HG03378 (cell line): Measurements from ENCODE around the gene TEX55.
"Not testable (repeated sequence)": the region's sequence is repeated elsewhere in the genome, so short reads cannot be mapped to it uniquely, and the experiment has no call there.

Experiments used
- ATAC-seq: cut with Tn5 transposase; IDR thresholded peaks from one replicate; pipeline ENCODE4 v1.9.1; 2021; ENCODE audit warnings: mild to moderate bottlenecking, moderate library complexity; ENCODE audit not compliant: unreplicated experiment

The TEX55 gene

DNA sequence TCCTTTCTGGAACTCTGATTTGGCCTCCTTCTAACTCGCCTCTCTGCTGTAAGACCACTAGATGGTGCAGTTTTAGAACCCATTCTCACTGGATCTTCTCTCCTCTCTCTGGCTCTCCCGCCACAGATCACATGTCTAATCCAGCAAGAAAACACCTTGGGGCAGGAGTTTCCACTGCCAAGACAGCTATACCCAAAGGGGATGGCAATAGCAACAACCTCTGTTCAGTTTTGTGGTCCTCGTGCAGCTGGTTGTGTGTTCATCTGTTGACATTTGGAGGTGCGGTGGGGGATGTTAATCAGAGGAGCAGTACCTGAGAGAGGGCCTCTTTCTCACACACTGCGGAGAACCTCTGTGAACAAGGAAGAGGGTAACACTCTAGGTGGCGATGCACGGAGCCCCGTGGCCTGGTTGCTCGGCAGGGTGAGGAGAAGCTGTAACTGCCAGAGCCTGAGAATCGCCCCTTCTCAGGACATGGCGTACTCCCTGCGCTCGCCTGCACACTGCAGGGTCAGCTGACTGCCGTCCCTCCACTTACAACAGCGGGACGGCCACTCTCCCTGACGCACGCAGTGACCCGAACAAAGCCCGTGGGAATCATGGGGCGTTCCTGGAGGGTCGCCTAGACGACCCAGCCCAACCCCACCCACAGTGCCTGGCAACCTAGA, at the start of gene TEX55:
TEX55 (plus strand) TSS at position 666 of the 668 bp plus-strand sequence. CDS start 25 bp downstream, outside the sequence.
- ATAC-seq = peak; percentile 73

DNA sequence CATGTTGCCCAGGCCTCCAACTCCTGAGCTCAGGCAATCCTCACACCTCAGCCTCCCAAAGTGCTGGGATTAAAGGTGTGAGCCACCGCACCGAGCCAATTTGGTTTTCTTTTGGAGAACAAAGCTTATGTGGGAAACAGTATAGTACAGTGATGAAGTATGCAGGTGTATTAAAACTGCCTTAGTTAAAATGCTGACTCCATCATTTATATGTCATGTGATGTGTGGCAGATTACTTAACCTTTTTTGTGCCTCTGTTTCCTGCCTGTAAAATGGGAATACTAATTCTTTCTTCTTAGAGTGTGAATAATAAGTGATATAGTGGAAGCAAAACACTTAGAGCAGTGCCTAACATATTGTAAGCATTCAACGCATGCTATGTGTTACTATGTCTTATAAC, 48.0 kb upstream of the TEX55 start:
- ATAC-seq = no peak

DNA sequence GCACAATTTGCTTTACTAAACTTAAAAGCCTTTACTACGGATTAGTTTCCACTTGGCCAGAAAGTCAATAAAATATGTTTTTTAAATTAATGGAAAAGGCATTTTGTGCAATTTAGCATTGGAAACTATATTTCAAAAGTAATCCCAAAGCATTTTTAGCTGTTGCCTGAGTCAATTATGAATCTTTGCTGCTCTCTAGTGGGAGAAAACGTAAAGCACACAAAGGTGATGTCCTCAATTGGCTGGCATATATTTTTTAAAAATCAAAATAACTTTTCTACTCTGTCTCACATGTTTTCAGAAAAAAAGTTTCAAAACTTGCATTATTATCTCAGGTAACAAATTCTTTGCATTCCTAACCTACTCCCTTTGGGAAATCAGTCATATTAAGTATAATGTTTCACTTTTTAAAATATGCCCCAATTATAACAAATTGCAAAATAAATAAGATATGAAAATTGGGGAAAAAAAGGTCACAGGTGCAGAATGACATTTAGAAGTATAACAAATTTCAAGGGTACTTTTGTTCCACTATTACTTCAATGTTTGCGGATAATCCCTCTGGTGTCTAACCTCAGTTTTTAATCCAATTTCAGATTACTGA, 47.2 kb upstream of the TEX55 start:
- ATAC-seq = no peak

DNA sequence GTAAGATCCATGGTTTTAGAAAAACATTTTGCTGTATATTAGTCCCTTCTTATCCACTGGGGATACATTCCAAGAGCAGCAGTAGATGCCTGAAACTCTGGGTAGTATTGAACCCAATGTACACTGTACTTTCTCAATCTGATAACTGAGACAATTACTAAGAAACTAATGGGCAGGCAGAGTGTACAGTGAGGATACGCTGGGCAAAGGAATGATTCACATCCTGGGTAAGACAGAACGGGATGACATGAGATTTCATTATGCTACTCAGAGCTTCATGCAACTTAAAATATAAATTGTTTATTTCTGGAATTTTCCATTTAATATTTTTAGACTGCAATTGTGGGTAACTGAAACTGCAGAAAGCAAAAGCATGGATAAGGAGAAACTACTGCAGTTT, 46.2 kb upstream of the TEX55 start:
- no peak for ATAC-seq

DNA sequence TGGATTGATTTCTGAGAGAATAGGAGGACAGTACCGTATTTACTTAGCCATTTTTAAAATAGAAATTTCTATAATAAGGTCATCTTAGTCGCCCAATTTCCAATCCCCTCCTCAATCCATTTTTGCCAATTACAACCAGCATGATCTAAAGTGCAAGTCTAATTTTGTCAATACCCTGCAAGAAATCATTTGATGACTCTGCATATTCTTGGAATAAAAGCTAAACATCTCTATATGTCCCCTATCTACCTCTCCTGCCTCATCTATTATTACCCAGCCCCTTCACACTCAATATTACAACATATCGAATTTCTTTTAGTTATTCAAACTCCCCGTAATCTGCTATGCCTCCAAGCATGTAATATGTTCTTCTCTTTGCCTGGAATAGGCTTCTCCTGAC, 41.9 kb upstream of the TEX55 start:
- ATAC-seq = no peak

DNA sequence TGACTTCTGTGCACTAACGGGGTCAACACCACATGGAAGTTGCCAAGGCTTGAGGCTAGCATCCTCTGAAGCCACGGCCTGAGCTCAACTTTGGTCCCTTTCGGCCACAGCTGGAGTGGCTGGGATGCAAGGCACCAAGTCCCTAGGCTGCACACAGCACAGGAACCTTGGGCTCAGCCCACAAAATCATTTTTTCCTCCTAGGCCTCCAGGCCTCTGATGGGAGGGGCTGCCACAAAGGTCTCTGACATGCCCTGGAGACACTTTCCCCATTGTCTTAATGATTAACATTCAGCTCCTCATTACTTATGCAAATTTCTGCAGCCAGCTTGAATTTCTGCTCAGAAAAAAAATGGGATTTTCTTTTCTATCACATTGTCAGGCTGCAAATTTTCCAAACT, 27.6 kb upstream of the TEX55 start:
- not testable (repeated sequence) for ATAC-seq

DNA sequence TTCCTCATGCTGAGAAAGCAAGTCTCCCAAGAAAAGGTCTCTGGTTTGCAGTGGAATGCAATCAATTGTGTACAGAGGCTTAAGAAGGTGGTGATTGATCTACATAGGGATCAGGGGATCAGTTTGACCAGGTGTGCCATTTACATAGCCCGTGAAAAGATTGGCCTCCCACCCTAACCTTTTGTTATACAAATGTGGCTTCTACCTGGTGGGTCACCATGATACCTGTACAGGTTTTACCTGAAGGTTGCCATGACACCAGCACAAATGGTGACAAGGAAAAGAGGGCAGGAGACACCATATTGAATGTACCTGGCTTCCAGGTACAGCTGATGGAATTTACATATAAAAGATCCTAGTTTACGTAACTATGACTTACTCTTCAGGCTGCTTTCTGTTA, 25.5 kb upstream of the TEX55 start:
- no peak for ATAC-seq

DNA sequence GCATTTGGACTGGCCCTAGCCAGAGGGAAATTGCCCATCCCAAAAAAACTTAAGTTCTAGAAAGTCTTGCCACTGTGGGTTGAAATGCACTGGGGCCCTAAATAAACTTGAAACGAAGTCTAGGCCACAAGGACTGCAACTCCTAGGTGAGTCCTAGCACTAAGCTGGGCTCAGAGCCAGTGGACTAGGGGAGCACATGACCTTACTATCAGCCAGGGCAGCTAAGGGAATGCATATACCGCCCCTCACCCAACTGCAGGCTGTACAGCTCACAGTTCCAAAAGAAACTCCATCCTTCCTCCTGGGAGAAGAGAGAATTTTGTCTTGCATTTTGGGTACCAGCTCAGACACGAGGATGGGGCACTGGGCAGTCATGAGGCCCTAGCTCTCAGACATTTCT, 23.6 kb upstream of the TEX55 start:
- ATAC-seq = no peak

DNA sequence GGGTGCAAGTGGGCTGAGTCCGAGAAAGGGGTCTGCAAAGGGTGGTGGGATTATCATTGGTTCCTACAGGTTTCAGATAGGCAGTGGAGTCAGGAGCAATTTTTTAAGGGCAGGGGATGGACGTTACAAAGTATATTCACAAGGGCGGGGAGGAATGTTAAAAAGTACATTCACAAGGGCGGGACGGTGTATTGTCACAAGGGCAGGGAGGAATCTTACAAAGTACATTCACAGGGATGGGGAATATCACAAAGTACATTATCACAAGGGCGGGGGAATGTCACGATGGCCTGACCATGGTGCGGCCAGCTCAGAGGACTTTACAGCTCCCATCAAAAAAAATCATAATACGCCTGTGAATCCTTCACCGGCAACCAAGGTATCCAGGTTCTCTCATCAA, 20.6 kb upstream of the TEX55 start:
- no peak for ATAC-seq

DNA sequence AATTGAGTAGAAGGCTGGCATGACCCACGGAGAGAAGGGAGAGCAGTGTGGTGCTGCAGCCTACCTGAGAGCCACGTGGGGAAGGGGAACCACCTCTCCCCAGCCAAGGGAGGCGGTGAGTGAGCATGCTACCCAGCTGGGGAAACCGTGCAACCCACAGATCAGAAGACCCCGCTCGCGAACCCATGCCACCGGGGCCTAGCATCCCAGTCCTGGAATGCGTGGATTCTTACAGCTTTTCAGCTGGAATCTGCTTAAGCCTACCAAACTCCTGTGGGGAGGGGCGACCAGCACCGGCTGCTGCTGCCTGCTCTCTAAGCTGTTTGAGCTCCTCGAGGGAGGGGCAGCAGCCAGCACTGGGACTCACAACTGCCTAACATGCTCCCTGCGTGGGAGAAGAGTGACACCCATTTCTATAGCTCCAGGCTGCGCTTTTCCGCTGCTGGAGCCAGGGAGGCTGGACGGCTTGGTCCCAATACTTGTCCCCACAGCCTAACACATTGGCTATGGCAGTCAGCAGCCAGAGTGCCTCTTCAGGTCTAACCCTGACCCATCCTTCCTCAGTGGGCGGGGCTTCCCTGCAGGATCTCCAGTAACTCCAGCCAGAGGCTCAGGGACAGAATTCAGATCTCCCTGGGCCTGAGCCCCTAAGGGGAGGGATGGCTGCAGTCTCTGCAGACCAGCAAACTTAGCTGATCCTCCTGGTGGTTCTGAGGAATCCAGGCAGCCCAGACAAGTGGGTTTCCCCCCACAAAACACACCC, 20.0 kb upstream of the TEX55 start:
- no peak for ATAC-seq

DNA sequence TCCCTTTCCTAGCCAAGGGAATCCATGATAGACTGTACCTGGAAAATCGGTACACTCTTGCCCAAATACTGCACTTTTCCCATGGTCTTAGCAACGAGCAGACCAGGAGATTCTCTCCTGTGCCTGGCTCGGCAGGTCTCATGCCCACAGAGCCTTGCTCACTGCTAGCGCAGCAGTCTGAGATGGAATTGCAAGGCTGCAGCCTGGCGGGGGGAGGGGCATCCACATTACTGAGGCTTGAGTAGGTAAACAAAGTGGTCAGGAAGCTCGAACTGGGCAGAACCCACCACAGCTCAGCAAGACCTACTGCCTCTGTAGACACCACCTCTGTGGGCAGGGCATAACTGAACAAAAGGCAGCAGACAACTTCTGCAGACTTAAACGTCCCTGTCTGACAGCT, 15.7 kb upstream of the TEX55 start:
- ATAC-seq = not testable (repeated sequence)

DNA sequence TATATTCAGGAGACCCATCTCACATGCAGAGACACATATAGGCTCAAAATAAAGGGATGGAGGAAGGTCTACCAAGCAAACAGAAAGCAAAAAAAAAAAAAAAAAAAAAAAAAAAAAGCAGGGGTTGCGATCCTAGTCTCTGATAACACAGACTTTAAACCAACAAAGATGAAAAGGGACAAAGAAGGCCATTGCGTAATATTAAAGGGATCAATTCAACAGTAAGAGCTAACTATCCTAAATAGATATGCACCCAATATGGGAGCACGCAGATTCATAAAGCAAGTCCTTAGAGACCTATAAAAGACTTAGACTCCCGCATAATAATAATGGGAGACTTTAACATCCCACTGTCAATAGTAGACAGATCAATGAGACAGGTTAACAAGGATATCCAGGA, 13.7 kb upstream of the TEX55 start:
- not testable (repeated sequence) for ATAC-seq

DNA sequence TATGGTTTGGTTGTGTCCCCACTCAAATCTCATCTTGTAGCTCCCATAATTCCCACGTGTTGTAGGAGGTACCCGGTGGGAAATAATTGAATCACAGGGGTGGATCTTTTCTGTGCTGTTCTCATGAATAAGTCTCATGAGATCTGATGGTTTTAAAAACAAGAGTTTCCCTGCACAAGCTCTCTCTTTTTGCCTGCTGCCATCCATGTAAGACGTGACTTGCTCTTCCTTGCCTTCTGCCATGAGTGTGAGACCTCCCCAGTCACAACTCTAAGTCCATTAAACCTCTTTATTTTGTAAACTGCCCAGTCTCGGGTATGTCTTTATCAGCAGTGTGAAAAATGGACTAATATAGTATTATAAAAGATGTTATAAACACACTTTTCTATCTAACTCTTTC, 6.6 kb upstream of the TEX55 start:
- not testable (repeated sequence) for ATAC-seq

DNA sequence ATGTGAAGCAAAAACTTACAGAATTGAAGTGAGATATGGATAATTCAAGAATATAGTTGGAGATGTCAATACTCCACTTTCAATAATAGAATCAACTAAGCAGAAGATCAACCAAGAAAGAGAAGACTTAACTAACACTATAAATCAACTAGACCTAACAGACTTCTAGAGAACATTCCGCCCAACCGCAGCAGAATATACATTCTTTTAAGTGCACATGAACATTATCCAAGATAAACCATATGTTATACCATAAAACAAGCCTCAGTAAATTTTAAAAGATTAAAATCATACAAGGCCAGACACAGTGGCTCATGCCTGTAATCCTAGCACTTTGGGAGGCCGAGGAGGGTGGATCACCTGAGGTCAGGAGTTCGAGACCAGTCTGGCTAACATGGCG, 5.5 kb upstream of the TEX55 start:
- no peak for ATAC-seq

DNA sequence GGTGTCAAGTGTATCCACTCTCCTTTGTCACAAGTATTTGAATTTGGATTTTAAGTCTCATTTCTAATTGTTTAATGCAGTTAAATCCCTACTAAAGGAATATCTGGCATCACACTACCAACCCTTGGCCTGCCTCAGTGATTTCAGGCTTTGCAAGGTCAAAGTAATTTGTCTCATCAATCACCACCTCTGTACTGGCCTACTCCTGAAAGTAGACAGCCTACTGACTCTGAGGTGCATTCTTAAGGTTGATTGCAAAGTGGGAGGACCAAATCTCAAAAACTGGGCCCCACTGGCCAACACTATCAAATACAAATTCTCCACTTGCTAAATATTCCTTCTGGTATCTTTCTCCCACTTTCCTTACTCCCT, 851 bp upstream of the TEX55 start:
- ATAC-seq = peak; percentile 32

DNA sequence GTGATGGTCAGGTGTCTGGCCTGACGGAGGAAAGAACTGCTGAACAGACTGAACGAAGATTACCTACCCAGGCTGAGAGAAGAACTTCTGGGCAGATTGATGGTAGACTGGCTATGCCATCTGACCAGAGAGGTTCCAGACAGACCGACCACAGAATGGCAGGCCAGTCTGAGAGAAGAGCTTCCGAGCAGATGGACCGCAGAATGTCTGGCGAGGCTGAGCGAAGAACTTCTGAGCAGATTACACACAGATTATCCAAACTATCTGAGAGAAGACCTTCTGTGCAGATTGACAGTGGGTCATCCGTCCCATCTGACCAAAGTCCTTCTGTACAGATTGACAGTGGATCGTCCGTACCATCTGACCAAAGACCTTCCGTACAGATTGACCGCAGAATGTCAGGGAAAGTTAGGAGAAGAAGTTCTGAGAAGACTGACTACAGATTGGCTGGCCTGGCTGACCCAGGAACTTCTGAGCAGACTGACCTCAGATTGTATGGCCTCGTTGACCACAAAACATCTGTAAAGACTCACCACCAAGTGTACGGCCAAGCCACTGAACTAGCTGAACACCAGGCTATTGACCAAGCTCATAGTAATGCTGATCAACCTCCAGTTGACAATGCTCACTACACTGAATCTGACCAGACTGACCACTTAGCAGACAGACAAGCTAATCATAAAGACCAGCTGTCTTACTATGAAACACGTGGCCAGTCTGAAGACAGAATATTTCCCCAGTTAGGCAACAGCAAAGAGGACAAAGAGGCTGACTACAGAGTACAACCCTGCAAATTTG, 812 bp downstream of the TEX55 start:
- no peak for ATAC-seq

DNA sequence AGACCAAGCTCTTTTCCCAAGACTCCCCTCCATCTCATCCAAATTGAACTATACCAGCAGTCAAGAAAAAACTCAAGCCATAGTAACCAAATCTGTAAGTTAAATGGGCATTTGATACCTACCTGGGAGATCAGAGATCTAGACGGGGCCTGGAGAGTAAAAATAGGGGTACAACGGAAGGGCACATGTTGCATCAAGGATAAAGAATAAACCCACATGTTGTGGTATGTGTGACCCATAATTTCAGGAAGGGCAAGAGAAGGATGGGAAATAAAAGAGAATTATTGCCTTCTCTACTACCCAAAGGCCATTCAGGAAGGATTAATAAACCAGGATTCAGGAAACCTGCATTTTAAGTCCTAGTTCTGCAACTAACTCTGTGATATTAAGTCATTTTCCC, 1.5 kb downstream of the TEX55 start:
- ATAC-seq = no peak

DNA sequence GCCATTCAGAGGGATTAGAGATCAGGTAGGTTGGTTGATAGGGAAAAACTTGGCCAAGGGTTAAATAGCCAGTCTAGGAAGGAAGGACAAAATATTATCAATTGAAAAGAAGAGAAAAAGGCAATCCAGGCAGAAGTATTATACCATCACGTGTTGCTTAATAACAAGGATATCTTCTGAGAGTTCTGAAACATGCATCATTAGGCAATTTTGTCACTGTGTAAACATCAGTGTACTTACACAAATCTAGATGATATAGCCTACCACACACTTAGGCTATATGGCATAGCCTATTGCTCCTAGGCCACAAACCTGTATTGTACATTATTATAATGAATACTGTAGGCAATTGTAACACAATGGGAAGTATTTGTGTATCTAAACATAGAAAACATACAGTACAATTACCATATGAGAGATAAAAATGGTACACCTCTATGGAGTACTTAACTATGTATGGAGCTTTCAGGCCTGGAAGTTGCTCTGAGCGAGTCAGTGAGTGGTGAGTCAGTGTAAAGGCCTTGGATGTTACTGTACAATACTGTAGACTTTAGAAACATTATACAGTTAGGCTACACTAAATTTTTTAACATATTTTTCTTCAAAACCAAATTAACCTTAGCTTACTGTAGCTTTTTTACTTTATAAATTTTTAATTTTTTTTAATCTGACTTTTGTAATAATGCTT, 2.7 kb downstream of the TEX55 start:
- ATAC-seq = no peak

DNA sequence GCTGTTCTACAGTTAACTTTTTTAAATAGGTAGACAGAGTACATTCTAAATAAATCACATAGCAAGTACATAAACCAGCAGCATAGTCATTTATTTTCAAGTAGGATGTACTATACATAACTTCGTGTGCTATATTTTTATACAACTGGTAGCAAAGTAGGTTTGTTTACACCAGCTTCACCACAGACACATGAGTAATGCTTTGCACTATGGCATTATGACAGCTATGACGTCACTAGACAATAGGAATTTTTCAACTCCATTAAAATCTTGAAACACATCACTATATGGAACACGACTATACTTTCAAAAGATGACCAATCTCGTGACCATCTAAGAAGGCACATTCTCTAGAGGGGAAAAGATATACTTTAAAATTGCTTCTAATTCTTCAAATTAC, 3.5 kb downstream of the TEX55 start:
- ATAC-seq = no peak

DNA sequence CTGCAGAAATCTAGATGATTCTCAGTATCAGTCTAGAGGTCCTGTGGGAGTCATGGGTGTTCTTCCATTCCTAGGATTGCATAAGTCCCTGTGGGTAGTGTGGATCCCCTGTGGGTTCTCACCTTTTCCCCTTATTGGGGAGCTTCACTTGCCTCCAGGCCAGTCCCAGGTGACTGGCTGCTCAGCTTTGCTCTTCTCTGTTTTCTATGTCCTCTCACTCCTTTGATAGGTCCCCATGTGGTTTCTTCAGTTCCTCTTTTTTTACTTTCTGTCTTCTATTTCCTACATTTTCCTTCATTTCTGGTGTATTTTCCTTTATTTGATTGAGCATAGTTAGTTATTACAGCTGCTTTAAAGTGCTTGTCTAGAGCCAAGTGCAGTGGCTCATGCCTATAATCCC, 10.9 kb downstream of the TEX55 start:
- no peak for ATAC-seq

DNA sequence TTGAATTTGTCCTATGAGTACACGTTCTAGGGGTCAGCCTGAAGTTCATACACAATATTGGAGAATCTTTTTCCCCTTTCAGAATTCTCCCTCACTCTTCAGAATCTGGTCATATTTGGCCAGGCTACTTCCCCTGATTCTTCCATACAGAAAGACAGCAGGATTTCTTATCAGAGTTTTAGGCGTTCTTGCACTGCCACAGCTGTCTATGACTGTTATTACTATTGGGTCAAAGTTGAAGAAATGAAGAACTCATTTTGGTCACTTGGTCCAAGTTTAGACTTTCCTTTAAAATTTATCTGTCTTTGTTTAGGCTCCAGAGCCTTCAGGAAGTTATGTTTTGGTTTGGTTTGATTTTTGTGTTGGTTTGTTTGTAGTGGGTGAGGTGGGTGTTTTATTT, 12.0 kb downstream of the TEX55 start:
- ATAC-seq = no peak
